ENCODE data around the gene FGG.

DNA sequence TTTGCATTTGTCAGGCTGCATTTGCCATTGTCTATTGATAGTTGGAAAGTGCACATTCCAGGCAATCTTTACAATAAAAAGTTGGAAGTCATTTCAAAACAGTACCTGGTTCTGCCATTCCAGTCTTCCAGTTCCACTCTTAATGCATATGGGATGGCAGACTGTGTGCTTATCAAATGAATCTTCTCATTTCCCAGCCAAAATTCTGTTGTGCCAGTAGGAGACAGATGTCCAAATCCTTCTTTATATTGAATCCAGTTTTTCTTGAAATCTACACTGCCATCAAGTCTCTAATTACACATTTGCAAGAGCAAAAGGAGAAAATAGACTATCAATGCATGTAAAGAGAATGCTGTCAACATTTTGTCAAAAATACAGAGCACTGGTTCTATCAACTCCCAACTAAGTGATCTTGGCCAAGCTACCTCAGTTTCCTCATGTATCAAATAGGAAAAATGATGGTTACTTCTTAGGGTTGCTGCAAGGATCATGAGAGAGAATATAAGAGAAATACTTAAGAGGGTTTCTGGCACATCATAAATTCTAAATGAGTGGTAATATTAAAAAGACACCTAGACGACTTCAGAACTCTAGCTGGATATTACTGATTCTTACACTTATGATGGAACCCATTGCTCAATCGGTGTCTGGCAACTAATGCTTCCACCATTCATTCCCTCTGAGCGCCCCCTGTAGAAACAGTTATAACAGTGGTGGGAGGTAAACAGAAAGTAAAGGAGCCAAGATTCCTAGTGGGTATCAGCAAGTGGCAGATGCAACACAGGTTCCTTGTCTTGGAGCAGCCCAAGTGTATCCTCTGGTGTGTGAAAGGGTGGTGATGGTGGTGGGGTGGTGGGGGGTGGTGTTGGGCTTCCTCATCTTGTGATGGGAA, 3.8 kb downstream of the FGG start:
- TF ChIP-seq, protein P1, sequence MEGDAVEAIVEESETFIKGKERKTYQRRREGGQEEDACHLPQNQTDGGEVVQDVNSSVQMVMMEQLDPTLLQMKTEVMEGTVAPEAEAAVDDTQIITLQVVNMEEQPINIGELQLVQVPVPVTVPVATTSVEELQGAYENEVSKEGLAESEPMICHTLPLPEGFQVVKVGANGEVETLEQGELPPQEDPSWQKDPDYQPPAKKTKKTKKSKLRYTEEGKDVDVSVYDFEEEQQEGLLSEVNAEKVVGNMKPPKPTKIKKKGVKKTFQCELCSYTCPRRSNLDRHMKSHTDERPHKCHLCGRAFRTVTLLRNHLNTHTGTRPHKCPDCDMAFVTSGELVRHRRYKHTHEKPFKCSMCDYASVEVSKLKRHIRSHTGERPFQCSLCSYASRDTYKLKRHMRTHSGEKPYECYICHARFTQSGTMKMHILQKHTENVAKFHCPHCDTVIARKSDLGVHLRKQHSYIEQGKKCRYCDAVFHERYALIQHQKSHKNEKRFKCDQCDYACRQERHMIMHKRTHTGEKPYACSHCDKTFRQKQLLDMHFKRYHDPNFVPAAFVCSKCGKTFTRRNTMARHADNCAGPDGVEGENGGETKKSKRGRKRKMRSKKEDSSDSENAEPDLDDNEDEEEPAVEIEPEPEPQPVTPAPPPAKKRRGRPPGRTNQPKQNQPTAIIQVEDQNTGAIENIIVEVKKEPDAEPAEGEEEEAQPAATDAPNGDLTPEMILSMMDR (conservative IDR thresholded peaks at IDR 0.05; ENCODE audit: low read depth, low read length), result no peak
- no peak for TF ChIP-seq EZH2 (IDR thresholded peaks at IDR 0.05; ENCODE audit: borderline replicate concordance, low read depth, low read length, poor library complexity, severe bottlenecking)
